Omental fat pad (tissue), 4 donors: ENCODE results near the gene TTC39A. TPM values are rescaled to one million over a fixed set of nuclear protein-coding genes. Genes with fewer than 3 reads are reported as not detected.

ENCODE experiments used
- ATAC-seq: fragments of 150-250 bp; one replicate; pipeline ENCODE4 v1.9.1; 2016; ENCODE audit warnings: mild to moderate bottlenecking, moderate library complexity; ENCODE audit not compliant: low FRiP score
- DNase-seq: peaks from one replicate; pipeline ENCODE4 v3.0.0-alpha.2; 2019; ENCODE audit warnings: low spot score
- CTCF ChIP-seq, 3 donors: fragments of 450-650 bp; IDR thresholded peaks; one replicate each; pipeline ENCODE4 v1.5.1; 2016 to 2017; ENCODE audit warnings: antibody characterized with exemption in 3 of 3, mild to moderate bottlenecking in 3 of 3, moderate library complexity in 2 of 3
- total RNA-seq, 4 donors: library from RNA; depleted of rRNA; stranded (reverse); fragments of >200 nt; gene quantifications; one replicate each; pipeline ENCODE4 v1.1.0, GENCODE V29; 2016

TTC39A gene
- total RNA-seq, 4 donors from 2014 or later: 0.56 to 2.4 (median 1.7) TPM

GRCh38 chr1:51355382-51355781 is 25.0 kb upstream of the TTC39A start:
- no peak for TF ChIP-seq CTCF (IDR thresholded peaks at IDR 0.05)
- ATAC-seq (no peak), DNase-seq (no peak)

DNA sequence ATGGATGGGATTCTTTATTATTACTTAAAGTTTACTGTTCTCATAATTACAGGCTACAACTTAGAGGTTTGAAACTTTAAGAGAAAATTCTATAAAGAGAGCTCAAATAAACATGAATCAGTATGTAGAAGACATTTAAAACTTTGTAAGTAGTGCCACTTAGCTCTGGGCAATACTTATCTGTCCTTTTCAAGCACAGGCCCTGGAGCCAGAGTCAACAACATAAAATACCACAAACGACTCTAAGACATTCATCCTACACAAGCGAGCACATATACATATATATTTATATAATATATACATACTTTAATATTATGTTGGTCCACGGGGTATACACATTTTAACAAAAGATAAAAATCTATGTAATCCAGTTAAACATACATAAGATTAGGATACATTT is 24.1 kb upstream of the TTC39A start:
- no peak for ATAC-seq
- no peak for TF ChIP-seq CTCF (IDR thresholded peaks at IDR 0.05)
- no peak for DNase-seq

- no peak for ATAC-seq
- no peak for DNase-seq
- TF ChIP-seq CTCF (IDR thresholded peaks at IDR 0.05): no peak
Observed at GRCh38 chr1:51351907-51352306, 21.5 kb upstream of the TTC39A start.

GRCh38 chr1:51349862-51350261 is 19.5 kb upstream of the TTC39A start:
- TF ChIP-seq CTCF (IDR thresholded peaks at IDR 0.05): no peak
- ATAC-seq: no peak

GRCh38 chr1:51348147-51348527 is 17.8 kb upstream of the TTC39A start:
- DNase-seq (no peak), ATAC-seq (no peak)
- TF ChIP-seq CTCF (IDR thresholded peaks at IDR 0.05): no peak

More at GRCh38 chr1:51349862-51350261, 19.5 kb upstream of the TTC39A start:
- no peak for DNase-seq

DNA sequence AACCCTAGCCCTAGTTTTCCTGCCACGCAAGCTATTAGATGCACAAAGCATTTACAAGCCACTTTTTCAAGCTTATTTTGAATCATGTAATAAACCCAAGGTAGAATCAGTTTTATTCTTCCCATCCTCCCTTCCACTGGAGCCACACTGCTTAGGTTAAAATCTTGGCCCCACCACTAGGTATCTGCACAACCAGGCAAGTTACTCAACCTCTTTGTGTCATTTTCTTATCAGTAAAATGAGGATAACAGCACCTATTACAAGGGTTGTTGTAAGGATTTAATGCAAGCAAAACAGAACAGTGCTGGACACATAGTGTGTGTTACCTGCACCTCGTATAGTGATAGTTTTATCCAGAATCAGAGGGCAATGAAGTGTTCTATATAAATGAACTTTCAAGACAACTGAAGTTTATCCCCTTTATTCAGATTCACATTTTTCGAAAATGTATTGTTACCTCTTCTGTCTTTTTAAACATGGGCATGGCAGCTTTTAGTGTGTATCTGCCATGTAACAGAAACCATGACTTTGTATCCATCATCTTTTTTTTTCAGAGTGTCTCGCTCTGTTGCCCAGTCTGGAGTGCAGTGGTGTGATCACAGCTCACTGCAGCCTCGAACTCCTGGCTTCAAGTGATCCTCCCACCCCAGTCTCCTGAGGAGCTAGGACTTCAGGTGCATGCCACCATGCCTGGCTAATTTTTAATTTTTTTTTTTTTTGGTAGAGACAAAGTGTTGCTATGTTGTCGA is 17.2 kb upstream of the TTC39A start:
- no peak for DNase-seq
- no peak for ATAC-seq
- TF ChIP-seq CTCF (IDR thresholded peaks at IDR 0.05): no peak
